SK-N-SH treated with all-trans-retinoic acid at 6 μM for 48 hours (cell line): ENCODE measurements around the gene TNFAIP8.

Experiments
- ATAC-seq: fragments of 200-7000 bp; cut with Tn5 transposase; 3 replicates; pipeline ENCODE4 v1.9.1; 2020; ENCODE audit warnings: mild to moderate bottlenecking, moderate library complexity
- ARNTL ChIP-seq: fragments of 450-650 bp; formaldehyde crosslinking; IDR thresholded peaks from 2 replicates; pipeline ENCODE4 v1.5.0; 2020; ENCODE audit warnings: low read depth, mild to moderate bottlenecking, moderate library complexity, borderline replicate concordance
- BACH2 ChIP-seq: fragments of 250-450 bp; sonication (Bioruptor Pico); IDR thresholded peaks from 2 replicates; pipeline ENCODE4 v1.9.0; 2021; ENCODE audit warnings: mild to moderate bottlenecking, borderline replicate concordance
- CREB5 ChIP-seq: fragments of 250-450 bp; sonication (Bioruptor Pico); IDR thresholded peaks from 2 replicates; pipeline ENCODE4 v1.5.1; 2020; ENCODE audit warnings: low read depth, mild to moderate bottlenecking, moderate library complexity
- CSRNP3 ChIP-seq: fragments of 250-450 bp; sonication (Bioruptor Pico); IDR thresholded peaks from 2 replicates; pipeline ENCODE4 v1.5.1; 2021; ENCODE audit warnings: mild to moderate bottlenecking, moderate library complexity
- ESRRG ChIP-seq: fragments of 250-450 bp; sonication (Bioruptor Pico); IDR thresholded peaks from 2 replicates; pipeline ENCODE4 v1.6.1; 2021; ENCODE audit warnings: mild to moderate bottlenecking
- GLIS3 ChIP-seq: fragments of 250-450 bp; sonication (Bioruptor Pico); IDR thresholded peaks from 2 replicates; pipeline ENCODE4 v1.5.0; 2020; ENCODE audit warnings: mild to moderate bottlenecking, moderate library complexity
- ISL1 ChIP-seq: fragments of 250-450 bp; sonication (Bioruptor Pico); IDR thresholded peaks from 2 replicates; pipeline ENCODE4 v2.1.2; 2022; ENCODE audit warnings: mild to moderate bottlenecking, moderate library complexity
- OSR1 ChIP-seq: fragments of 250-450 bp; sonication (Bioruptor Pico); IDR thresholded peaks from 2 replicates; pipeline ENCODE4 v1.8.0; 2022; ENCODE audit warnings: moderate library complexity, mild to moderate bottlenecking, inconsistent platforms
- PATZ1 ChIP-seq: fragments of 250-450 bp; sonication (Bioruptor Pico); IDR thresholded peaks from 2 replicates; pipeline ENCODE4 v1.8.0; 2020; ENCODE audit warnings: mild to moderate bottlenecking, moderate library complexity, borderline replicate concordance
- POU6F1 ChIP-seq: fragments of 250-450 bp; sonication (Bioruptor Pico); IDR thresholded peaks from 2 replicates; pipeline ENCODE4 v1.8.0; 2021; ENCODE audit warnings: low read depth, mild to moderate bottlenecking, moderate library complexity, borderline replicate concordance
- PPARA ChIP-seq: fragments of 250-450 bp; sonication (Bioruptor Pico); IDR thresholded peaks from 2 replicates; pipeline ENCODE4 v1.5.0; 2020; ENCODE audit warnings: mild to moderate bottlenecking, borderline replicate concordance
- RARB ChIP-seq: fragments of 250-450 bp; sonication (Bioruptor Pico); IDR thresholded peaks from 2 replicates; pipeline ENCODE4 v1.8.0; 2021; ENCODE audit warnings: mild to moderate bottlenecking, moderate library complexity
- SNAI2 ChIP-seq: fragments of 250-450 bp; sonication (Bioruptor Pico); IDR thresholded peaks from 2 replicates; pipeline ENCODE4 v1.5.0; 2020; ENCODE audit warnings: mild to moderate bottlenecking, moderate library complexity
- TCF4 ChIP-seq: fragments of 250-450 bp; sonication (Bioruptor Pico); IDR thresholded peaks from 2 replicates; pipeline ENCODE4 v1.8.0; 2021; ENCODE audit warnings: mild to moderate bottlenecking, moderate library complexity, borderline replicate concordance
- TOX ChIP-seq: fragments of 250-450 bp; sonication (Bioruptor Pico); IDR thresholded peaks from 2 replicates; pipeline ENCODE4 v1.8.0; 2021; ENCODE audit warnings: mild to moderate bottlenecking, moderate library complexity, borderline replicate concordance
- TSHZ2 ChIP-seq: fragments of 250-450 bp; sonication (Bioruptor Pico); IDR thresholded peaks from 2 replicates; pipeline ENCODE4 v1.5.0; 2020; ENCODE audit warnings: mild to moderate bottlenecking, moderate library complexity
- ZC3H10 ChIP-seq: fragments of 250-450 bp; sonication (Bioruptor Pico); IDR thresholded peaks from 2 replicates; pipeline ENCODE4 v1.5.1; 2021; ENCODE audit warnings: mild to moderate bottlenecking, moderate library complexity
- ZFP3 ChIP-seq: fragments of 250-450 bp; sonication (Bioruptor Pico); IDR thresholded peaks from 2 replicates; pipeline ENCODE4 v1.5.0; 2020; ENCODE audit warnings: mild to moderate bottlenecking, moderate library complexity
- ZFP30 ChIP-seq: fragments of 450-650 bp; formaldehyde crosslinking; IDR thresholded peaks from 2 replicates; pipeline ENCODE4 v1.5.0; 2022; ENCODE audit warnings: mild to moderate bottlenecking, moderate library complexity
- ZNF565 ChIP-seq: fragments of 450-650 bp; formaldehyde crosslinking; conservative IDR thresholded peaks from 2 replicates; pipeline ENCODE4 v1.5.0; 2020; ENCODE audit warnings: low read depth, mild to moderate bottlenecking, moderate library complexity
- ZNF70 ChIP-seq: fragments of 450-650 bp; formaldehyde crosslinking; IDR thresholded peaks from 2 replicates; pipeline ENCODE4 v1.5.0; 2020; ENCODE audit warnings: mild to moderate bottlenecking, moderate library complexity
- ZNF8 ChIP-seq: fragments of 450-650 bp; formaldehyde crosslinking; IDR thresholded peaks from 2 replicates; pipeline ENCODE4 v1.5.0; 2020; ENCODE audit warnings: mild to moderate bottlenecking, moderate library complexity

Gene TNFAIP8

GRCh38 chr5:119386596-119387344, 31.0 kb downstream of the TNFAIP8 start:
- ATAC-seq, result no peak

GRCh38 chr5:119387945-119388618, 32.3 kb downstream of the TNFAIP8 start:
- TF ChIP-seq ISL1 (CRISPR knock-in tag) (peak; percentile 36), ZC3H10 (CRISPR knock-in tag) (no peak)
- TF ChIP-seq, all 23 proteins: peak for 1
- ATAC-seq, result no peak

More at GRCh38 chr5:119386596-119387344, 31.0 kb downstream of the TNFAIP8 start:
- TF ChIP-seq OSR1, result no peak

- TF ChIP-seq PPARA (CRISPR knock-in tag) (no peak), GLIS3 (CRISPR knock-in tag) (no peak), BACH2 (CRISPR knock-in tag) (no peak)
- no peak for ATAC-seq
These were observed 32.9 kb downstream of the TNFAIP8 start for GRCh38 chr5:119388619-119389190.

- peak; percentile 69 for ATAC-seq
- TF ChIP-seq OSR1, result no peak
- TF ChIP-seq ZFP30 (CRISPR knock-in tag), result no peak
- TF ChIP-seq TOX (CRISPR knock-in tag), result no peak
- 0 out of 2 replicates have a peak, but pooled peaks have one; percentile 17 for TF ChIP-seq GLIS3 (CRISPR knock-in tag)
- TF ChIP-seq ZC3H10 (CRISPR knock-in tag), result no peak
- TF ChIP-seq PATZ1 (CRISPR knock-in tag), result no peak
- no peak for TF ChIP-seq RARB (CRISPR knock-in tag)
- TF ChIP-seq TCF4 (CRISPR knock-in tag), result peak; percentile 52
- peak; percentile 88 for TF ChIP-seq ISL1 (CRISPR knock-in tag)
- TF ChIP-seq CSRNP3 (CRISPR knock-in tag), result no peak
- no peak for TF ChIP-seq ESRRG (CRISPR knock-in tag)
- no peak for TF ChIP-seq ZFP3 (CRISPR knock-in tag)
- no peak; the same call in 1 of the 2 replicates for TF ChIP-seq TSHZ2
- no peak for TF ChIP-seq ZNF565 (CRISPR knock-in tag)
- TF ChIP-seq SNAI2 (CRISPR knock-in tag), result no peak
- no peak for TF ChIP-seq ARNTL (CRISPR knock-in tag)
- TF ChIP-seq ZNF70, result no peak
- TF ChIP-seq POU6F1, result no peak
- TF ChIP-seq ZNF8 (CRISPR knock-in tag), result no peak
- TF ChIP-seq CREB5 (CRISPR knock-in tag), result peak; percentile 30; the same call in 1 of the 2 replicates
- TF ChIP-seq, all 23 proteins: peak for 4
These were observed 33.6 kb downstream of the TNFAIP8 start for GRCh38 chr5:119389288-119390030.
